GM23338 (cell line): ENCODE data around the gene KCNAB1.

Experiments
- EZH2 ChIP-seq: fragments of 200-600 bp; sonication (generic); IDR thresholded peaks from one replicate; pipeline ENCODE4 v1.8.0; 2017; ENCODE audit warnings: antibody characterized with exemption, mild to moderate bottlenecking, low read depth; ENCODE audit not compliant: unreplicated experiment
- NANOG ChIP-seq: IDR thresholded peaks from 2 replicates; pipeline ENCODE4 v1.6.1; 2016; ENCODE audit warnings: antibody characterized with exemption, borderline replicate concordance
- POLR2AphosphoS5 ChIP-seq: IDR thresholded peaks from 2 replicates; pipeline ENCODE4 v1.6.1; 2016; ENCODE audit warnings: antibody characterized with exemption, low read depth

GRCh38 chr3:156478891-156479290 lies 358.5 kb downstream of the KCNAB1 start:
- TF ChIP-seq NANOG (no peak), POLR2AphosphoS5 (no peak), EZH2 (no peak)
